GM18909 (cell line): ENCODE measurements around the gene MYO18A.

Experiments
- ATAC-seq: cut with Tn5 transposase; IDR thresholded peaks from one replicate; pipeline ENCODE4 v1.9.1; 2021; ENCODE audit warnings: mild to moderate bottlenecking; ENCODE audit not compliant: unreplicated experiment, poor library complexity

Gene MYO18A

GRCh38 chr17:29085223-29085622 lies 95.0 kb downstream of the MYO18A start:
- no peak for ATAC-seq

- ATAC-seq = no peak
Observed at GRCh38 chr17:29084541-29085146, 95.6 kb downstream of the MYO18A start.

DNA sequence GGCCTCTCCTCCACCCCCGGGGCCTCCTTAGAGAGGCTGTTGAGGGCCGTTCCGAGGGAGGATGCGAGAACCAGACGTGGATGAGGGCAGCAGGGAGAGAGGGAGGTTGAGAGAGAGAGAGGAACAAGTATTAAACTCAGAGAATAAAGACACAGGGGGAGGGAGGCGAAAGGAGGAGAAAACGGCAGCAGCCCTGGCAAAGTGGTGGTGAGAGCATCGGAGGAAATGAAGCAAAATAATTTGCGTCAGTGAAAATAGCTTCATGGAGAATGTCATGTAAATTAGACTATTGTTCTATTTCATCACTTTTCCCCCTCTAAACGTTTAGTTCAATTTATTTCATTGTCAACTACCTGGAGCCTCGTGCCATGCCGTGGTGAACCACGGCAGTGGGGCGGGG lies 99.2 kb downstream of the MYO18A start:
- ATAC-seq = no peak

DNA sequence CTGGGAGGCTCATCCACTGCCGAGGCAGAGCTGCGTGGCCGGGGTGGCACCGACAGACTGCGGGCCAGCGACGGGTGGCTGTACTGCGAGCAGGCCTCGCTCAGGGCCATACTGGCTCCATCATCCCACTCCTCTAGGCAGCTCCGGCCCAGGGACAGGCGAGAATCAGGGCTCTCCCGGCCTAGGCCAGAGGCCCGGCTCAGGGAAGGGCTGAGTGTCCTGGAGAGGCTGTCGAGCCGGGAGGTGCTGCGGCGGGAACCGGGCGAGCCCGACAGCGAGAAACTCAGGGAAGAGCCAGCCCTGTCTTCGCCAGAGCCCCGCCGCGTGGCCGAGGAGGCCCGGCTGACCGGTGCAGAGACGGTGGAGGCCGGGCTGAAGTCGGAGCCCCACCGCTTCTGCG lies 99.9 kb downstream of the MYO18A start:
- ATAC-seq = no peak

- no peak for ATAC-seq
Observed at GRCh38 chr17:29079887-29080286, 100.3 kb downstream of the MYO18A start.

DNA sequence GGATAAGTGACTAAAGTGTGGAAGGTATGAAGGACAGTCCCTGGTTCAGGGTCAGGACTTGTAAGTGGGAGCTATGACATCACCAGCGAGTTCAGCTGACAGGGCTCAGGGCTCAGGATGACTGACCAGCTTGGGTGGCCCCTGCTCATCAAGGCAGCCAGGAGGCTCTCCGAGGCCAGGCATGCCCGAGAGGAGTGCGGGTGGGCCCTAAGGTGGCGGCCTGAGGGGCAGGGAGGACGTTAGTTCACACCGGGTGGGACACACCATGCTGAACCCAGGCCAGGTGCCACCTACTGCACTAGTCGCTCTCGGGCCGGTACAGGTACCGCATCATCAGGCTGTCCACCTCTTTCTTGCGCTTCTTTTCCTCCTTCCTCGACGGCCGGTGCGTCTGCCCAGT lies 100.8 kb downstream of the MYO18A start:
- no peak for ATAC-seq

DNA sequence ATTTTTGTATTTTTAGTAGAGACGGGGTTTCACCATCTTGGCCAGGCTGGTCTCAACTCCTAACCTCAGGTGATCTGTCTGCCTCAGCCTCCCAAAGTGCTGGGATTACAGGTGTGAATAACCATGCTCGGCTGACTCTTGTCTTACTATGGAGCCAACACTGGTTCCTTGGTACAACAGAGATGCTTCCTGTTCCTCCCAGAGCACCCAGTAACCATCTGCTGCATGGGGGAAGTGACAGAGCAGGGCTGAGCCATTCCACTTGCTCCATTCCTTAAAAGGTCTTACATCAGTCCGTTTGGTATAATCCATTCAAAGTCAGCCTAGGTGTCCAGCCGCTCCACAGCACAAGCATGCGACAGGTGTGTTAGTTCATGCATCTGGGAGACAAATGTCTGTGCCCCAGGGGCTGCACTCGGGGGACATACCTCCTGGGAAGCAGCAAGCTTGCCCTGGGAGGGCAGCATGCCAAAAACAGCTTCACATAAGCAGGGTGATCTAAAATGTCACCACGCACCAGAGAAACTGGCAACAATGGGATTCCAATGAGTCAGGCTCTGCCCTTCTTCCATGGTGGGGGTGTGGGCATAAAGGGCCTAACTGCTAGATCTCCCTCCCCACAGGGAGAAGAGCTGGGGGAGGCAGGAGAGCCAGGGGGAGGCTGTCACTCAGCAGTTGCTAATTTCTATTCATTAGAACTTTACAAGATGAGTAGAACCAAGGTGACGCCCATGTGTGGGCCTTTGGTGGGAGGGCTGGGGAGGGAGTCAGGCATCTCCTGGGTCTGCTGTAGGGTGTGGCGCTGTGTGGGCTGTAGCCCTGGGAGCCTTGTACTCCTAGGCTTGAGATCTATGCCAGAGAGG lies 101.8 kb downstream of the MYO18A start:
- ATAC-seq = no peak

DNA sequence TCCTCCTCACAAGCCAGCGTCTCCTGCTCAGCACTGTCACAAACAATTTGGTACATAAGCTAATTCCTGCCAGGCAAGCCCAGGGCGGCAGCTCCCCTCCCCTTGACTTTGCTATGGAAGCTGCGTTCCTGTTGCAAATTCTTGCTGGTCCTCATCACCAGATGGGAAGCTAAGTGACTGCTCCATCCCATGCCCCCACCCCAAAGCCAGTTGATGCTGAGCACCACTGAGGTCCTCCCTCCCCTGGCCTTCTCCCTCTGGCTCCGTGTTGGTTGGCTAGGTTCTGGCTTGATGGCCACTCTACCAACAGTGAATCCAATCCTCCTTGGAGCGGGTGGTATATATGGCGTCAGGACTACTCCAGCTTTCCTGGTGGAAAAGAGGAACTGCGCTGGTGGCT lies 102.9 kb downstream of the MYO18A start:
- ATAC-seq = no peak

GRCh38 chr17:29076722-29077121 lies 103.5 kb downstream of the MYO18A start:
- no peak for ATAC-seq

- no peak for ATAC-seq
Observed at GRCh38 chr17:29076087-29076486, 104.1 kb downstream of the MYO18A start.

- no peak for ATAC-seq
Observed at GRCh38 chr17:29074488-29074887, 105.7 kb downstream of the MYO18A start.

DNA sequence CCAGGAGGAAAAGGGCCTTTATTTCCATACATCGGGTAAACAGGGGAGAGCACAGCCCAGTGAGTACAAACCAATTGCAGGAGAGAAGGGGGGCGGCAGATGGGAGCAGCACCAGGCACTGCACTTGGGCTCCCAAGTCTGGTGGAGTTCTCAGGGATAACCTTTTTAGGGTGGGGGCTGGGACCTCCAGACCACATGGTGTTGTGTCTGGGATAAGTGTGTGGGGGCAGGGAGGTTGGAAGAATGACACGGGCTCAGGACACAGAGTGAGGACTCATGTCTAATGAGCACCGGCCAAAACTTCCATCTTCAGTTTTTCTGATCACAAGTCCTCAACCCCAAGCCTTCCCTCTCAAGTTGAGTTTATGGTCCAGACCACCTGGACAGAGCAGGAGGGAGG lies 106.7 kb downstream of the MYO18A start:
- ATAC-seq = no peak

GRCh38 chr17:29073045-29073444 lies 107.2 kb downstream of the MYO18A start:
- no peak for ATAC-seq

- no peak for ATAC-seq
Observed at GRCh38 chr17:29071303-29071702, 108.9 kb downstream of the MYO18A start.

GRCh38 chr17:29070781-29071180 lies 109.4 kb downstream of the MYO18A start:
- ATAC-seq = no peak

- no peak for ATAC-seq
Observed at GRCh38 chr17:29070308-29070707, 109.9 kb downstream of the MYO18A start.

DNA sequence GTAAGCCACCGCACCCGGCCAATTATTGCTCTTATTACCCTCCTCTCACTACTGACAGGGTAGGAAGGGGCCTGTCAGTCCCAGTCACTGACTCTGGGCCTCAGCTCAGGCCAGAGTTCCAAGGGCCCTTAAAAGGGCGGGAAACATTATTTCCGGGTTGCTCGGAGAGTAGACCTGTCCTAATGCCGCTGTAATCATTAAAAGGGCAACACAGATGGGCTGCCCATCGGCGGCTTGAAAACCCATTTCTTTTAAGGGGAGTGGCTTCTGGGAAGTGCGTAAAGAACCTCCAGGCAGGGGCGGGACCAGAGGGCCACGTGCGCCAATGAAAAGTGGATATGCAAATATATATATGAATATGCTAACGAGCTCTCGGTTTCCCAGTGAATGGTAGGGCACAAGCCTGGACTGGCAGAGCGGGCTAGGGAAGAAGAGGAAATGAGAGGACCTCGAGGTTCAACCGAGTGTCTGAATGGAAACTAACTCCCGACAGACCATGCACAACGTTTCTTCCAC lies 110.6 kb downstream of the MYO18A start:
- no peak for ATAC-seq

GRCh38 chr17:29068818-29069217 lies 111.4 kb downstream of the MYO18A start:
- ATAC-seq = no peak

DNA sequence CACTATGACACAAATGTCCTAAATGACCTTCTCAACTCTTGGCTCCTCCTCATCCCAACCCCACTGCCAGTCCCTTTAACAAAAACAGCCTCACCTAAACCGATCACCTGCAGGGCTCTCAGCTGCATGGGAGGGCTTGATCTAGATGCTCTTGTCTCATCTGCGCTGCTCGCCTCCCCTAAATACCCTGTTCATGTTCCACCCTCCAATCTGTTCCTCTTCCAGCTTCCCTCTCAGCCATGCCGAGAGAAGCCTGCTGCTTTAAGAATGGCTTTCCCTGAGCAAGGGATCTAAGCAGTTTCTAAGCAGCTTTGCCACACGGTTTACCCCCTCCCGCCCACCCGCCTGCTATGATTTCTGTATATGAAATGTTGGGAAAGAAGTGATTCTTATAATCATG lies 113.6 kb downstream of the MYO18A start:
- ATAC-seq = no peak

GRCh38 chr17:29066047-29066446 lies 114.2 kb downstream of the MYO18A start:
- ATAC-seq = no peak

GRCh38 chr17:29063992-29064391 lies 116.2 kb downstream of the MYO18A start:
- ATAC-seq = no peak

DNA sequence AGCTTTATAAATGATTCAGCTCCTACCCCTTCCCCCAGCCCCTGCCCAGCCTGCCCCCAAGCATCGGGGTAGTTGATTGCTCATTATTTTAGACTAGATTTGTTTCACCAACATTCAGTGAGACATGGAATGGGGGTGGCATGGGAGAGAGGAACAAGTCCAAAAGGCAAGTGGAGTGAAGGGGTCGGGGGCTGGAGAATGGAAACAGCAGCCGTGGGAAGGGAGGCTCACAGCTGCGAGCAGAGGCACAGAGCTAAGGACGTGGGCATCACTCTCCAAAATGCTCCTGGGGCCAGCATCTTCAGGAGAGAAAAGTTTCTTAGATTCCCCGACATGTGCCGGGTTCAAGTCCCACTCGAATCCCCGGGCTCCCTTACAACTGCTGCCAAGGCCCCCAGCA lies 118.0 kb downstream of the MYO18A start:
- no peak for ATAC-seq
